CD4-positive, alpha-beta T cell treated with Interleukin-21 for 1 hour (primary cell): ENCODE data around the gene VAV2.

ENCODE experiments used
- DNase-seq: peaks from one replicate; pipeline ENCODE4 v3.0.0-alpha.2; 2020

The VAV2 gene

DNA sequence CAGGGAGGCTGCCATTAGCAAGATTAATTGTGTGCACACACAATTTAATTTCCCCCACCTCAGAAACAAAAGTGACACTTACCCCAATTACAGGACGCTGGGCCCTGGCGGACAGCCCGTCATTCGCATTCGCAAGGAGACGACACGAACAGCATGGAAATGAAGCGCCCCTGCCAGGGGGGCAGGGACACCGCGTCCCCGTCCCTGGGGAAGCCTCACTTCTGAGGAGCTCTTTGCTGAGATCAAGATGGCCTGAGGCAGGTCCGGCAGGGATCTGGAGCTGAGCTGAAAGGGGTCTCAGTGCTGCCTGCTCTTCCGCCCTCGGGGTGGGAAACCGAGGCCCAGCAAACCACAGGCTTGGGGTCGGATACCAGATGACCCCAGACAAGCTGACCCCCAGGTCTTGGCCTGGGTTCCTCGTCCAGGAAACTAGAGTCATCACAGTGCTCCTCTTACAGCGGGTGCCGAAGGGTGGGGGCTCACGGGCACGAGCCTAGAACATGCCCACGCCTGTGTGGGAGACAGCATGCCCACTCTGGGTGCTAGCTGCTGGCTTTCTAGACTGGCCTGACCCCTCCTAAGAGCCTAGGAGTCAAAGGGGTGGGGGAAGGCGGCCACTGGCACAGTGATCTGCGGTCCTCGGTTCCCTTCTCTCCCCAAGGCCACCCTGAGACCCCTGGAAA lies 103.2 kb downstream of the VAV2 start:
- no peak for DNase-seq

GRCh38 chr9:133888048-133888808 lies 103.9 kb downstream of the VAV2 start:
- no peak for DNase-seq

- DNase-seq: no peak
Measured at GRCh38 chr9:133887540-133888047, 104.5 kb downstream of the VAV2 start.

DNA sequence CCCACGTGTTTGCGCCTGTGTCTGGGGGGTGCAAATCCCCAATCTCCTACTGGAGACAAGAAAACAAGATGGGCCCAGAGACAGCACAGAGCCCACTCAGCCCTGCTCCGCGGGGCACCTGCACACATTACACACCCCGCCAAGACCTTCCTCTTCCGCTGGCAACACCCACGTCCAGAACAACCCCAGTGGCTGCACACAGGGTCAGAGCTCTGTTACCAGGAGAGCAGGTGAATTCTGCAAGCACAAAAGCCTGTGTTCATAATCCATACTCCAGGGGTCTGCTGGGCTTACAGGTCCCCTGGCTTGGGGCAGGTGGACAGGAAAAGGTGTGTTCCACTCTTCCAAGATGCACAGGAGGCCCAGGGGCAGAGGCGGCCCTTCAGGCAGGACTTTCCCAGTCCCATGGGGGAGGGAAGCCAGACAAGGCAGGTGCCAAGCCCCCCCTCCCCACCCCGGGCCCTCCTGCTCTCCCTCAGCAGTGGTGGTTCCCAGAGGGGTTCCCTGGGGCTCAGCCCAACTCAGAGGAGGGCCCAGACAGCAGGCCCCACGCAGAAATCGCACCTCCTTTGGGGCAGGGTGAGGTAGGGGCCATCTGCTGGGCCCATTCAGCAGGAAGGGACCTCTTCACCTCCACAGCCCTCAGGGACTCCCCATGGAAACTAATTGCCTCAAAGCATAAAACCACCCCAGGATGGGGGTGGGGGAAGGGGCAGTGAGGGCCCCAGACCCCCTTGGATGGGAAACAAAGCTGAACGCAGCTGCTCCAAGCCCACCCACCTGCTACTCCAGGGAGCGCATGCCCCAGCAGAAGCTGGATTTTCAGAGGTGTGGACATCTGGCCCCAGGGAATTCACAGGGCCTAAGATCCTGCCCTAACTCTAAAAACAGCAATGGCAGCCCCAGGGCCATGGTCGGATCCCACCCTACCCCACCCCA lies 105.3 kb downstream of the VAV2 start:
- no peak for DNase-seq

GRCh38 chr9:133884907-133885744 lies 107.0 kb downstream of the VAV2 start:
- DNase-seq: no peak

DNA sequence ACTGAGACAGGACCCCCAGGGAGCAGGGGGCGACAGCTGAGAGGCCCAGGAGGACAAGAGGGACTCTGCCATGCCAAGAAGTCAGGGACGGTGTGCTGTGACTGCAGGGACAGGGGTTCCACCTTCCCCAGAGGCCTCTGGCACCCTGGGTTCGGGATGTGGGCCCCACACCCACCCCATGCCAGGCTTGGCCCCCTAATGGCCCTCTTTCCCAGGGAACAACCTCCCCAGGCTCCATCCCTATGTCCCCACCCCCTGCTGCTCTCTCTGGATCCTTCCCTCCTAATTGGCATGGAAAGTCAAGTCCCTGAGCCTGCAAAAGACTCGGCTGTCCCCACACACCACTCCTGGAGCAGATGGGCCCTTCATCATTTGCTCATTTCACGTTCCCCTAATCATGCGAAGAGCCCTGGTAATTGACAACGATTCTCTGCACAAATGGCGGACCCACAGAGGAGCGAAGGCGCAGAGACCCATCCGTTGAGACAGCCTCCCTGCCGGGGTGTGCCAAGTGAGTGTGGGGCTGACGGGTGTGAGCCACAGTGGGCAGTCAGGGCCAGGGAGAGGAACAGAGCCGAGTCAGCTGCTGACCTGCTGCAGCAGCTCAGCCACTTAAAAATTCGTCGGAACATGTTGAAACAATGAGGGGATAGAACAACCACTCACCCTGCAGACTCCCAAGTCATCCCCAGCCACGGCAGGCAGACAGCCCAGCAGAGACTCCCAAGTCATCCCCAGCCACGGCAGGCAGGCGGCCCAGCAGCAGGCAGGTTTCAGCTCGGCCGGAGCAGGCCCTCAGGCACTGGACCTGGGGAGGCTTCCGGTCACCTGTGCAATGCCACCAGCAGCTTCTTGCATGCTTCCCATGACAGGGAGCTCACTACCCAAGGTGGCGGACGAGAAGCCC lies 109.0 kb downstream of the VAV2 start:
- no peak for DNase-seq

DNA sequence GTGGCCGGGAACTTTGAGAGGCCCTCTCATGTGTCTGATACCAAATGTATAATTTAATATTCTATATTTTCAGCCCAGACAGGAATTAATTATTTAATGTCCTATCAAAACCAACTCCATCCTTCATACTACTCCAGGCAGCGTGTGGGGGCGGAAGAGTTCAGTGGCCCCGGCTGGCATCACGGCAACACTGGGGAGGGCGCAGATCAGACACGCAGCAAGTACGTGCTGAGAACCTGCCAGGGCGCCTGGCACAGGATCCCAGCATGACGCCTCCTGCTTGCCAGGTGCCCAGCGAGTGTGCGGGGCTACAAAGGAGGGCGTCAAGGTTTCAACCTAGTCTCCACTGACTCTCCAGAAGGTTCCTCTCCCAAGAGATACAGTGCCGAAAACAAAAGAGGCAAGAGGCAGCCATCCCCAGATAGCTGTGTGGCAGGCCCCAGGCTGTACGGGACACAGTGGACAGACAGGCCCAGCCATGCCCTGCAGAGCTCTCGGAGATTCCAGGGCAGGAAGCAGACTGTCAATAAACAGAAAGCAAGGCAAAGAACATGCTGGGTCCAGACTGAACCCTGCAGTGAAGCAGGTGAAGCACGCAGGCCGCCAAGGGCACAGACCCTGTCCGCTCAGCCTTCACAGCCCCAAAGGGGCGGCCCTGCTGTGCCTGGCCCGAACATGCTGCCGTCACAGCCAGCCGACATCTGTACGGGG lies 110.3 kb downstream of the VAV2 start:
- no peak for DNase-seq

DNA sequence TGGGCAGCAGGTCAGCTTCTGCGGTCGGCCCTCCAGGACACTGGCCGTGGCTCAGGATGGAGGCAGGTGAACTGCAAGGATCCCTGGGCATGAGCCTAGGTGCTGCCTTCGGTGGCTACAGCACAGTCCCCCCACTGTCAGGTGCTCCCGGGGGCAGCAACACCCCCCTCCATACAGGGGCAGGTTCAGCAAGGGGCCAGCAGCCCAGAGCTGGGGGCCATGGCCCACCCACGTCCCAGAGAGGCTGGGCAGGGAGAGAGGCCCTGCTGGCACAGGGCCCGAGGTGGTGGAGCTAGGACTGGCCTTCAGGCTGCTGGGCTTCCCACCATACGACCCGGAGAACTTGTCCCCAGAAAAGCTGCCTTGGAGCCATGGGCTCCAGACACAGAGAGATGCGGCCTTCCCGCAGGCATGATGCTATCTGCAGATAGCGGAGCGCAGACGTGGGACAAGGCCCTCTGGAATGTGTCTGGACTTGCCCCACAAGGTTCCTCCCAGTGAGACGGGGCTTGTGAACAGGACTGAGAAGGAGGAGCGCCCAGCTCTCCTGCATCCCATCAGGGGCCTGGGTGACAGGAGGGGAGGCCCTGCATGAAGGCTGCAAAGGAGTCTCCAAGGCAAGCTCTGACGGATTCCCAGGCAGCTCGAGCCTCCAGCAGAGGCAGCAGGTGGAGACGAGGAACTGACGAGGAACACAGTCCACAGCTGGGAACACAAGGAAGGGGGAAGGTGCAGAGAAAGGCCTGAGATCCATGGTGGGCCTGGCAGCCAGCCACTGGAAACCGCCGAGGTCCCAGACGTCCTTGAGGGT lies 111.1 kb downstream of the VAV2 start:
- DNase-seq: no peak

- no peak for DNase-seq
Measured at GRCh38 chr9:133880136-133880535, 112.0 kb downstream of the VAV2 start.

DNA sequence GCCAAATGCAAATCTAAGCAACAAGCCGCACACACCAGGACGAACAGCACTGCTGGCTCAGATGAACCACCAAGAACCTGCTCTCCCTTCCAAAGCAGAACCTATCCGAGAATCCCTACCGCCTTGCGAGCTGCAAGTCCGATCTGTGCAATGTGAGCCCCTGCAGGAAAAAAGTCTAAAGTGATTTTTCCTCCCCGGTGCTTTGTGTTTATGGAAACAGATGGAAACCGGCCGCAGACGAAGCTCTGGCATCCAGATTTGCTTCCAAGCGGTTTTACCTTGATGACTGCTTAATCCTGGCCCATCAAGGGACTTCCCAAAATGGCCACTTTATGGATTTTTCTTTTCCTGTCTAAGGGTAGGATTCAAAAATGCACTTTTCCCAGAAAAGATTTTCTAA lies 112.5 kb downstream of the VAV2 start:
- no peak for DNase-seq

DNA sequence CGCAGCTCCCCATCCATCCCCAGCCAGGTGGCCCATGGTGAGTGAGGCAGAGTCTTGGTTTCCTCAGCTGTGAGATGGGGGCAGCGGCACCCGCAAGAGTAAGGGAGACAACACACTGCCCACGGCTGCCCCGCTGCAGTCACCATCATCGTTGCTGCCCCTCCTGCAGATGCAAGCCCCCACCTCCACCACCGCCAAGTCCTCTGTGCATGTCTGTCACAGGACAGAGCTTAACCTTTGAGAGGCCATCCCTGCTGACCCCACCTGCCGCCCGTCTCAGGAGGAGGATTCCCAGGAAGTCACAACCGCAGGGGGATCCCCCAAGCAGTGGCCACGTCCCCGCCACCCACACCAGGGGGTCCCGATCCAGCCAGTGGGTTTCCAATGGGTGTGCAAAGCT lies 113.7 kb downstream of the VAV2 start:
- no peak for DNase-seq

GRCh38 chr9:133877967-133878366 lies 114.2 kb downstream of the VAV2 start:
- DNase-seq: no peak

DNA sequence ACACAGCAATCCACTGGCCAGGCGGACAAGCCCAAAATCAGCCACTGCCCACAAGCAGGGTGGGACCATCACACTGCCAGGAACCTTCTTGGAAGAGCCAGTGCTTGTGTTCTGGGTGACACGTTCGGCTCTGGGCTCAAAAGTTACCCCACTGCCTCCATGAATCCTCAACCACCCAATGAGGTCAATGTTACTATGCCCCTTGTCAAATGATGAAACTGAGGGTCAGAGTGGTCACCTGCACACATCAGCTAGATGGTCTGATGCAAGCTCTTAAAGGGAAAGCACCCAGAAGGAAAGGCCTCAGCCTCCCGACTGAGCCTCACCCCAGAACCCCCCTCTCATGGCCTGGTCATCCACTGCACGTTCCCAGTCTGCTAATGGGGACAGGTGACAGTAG lies 114.8 kb downstream of the VAV2 start:
- DNase-seq: no peak

GRCh38 chr9:133876836-133877235 lies 115.3 kb downstream of the VAV2 start:
- DNase-seq: no peak

GRCh38 chr9:133876144-133876543 lies 116.0 kb downstream of the VAV2 start:
- DNase-seq: no peak

- DNase-seq: no peak
Measured at GRCh38 chr9:133875131-133875530, 117.0 kb downstream of the VAV2 start.

- no peak for DNase-seq
Measured at GRCh38 chr9:133874659-133875058, 117.5 kb downstream of the VAV2 start.

GRCh38 chr9:133874060-133874657 lies 118.0 kb downstream of the VAV2 start:
- DNase-seq: no peak

- no peak for DNase-seq
Measured at GRCh38 chr9:133873461-133873891, 118.6 kb downstream of the VAV2 start.
